A549 treated with ZK216348 at 1 μM for 4 hours (cell line): ENCODE results near the gene BATF2. TPM values are rescaled to one million over a fixed set of nuclear protein-coding genes. Genes with fewer than 3 reads are reported as not detected.

Experiments
- total RNA-seq: library from RNA; stranded (reverse); fragments of 200-300 nt; extraction: Qiagen RNA extraction; gene quantifications from 5 replicates; pipeline ENCODE4 v1.2.3, GENCODE V29; 2022; ENCODE audit warnings: low read depth

Gene BATF2, protein sequence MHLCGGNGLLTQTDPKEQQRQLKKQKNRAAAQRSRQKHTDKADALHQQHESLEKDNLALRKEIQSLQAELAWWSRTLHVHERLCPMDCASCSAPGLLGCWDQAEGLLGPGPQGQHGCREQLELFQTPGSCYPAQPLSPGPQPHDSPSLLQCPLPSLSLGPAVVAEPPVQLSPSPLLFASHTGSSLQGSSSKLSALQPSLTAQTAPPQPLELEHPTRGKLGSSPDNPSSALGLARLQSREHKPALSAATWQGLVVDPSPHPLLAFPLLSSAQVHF
- 0.54 to 0.98 TPM (median 0.74 TPM) in 5 replicates for total RNA-seq

DNA sequence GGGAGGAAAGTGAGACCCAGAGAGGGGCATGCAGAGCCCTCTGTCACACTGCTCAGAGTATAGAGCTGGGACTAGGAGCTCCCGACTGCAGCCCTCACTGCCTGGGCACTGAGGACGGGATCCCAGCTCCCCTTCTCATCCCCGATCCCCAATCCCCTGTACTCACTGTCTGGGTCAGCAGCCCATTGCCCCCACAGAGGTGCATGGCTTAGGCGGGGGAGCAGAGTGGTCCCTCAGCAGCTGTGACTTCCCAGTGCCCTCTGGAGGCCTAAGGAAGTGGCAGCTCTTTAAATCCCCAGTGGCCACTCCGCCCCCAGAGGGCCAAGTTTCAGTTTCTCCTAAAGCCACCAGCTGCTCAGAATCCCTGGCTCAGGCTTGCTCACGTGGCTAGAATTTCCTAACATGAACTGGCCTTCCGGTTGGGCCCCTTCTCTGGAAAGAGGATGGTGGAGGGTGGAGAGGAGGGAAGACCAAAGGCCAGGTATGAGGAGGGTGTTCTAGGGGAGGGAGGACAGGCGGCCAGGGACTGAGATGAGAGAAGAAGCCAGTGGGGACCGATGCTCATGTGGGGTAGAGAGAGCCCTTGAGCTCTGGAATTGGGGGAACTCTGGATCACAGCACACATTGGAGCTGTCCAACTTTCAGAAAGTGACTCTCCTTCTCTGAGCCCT, at the start of gene BATF2:
TSS of gene BATF2 (minus strand) at position 262 of the 671 bp plus-strand sequence. CDS start at position 205, 57 bp downstream.

DNA sequence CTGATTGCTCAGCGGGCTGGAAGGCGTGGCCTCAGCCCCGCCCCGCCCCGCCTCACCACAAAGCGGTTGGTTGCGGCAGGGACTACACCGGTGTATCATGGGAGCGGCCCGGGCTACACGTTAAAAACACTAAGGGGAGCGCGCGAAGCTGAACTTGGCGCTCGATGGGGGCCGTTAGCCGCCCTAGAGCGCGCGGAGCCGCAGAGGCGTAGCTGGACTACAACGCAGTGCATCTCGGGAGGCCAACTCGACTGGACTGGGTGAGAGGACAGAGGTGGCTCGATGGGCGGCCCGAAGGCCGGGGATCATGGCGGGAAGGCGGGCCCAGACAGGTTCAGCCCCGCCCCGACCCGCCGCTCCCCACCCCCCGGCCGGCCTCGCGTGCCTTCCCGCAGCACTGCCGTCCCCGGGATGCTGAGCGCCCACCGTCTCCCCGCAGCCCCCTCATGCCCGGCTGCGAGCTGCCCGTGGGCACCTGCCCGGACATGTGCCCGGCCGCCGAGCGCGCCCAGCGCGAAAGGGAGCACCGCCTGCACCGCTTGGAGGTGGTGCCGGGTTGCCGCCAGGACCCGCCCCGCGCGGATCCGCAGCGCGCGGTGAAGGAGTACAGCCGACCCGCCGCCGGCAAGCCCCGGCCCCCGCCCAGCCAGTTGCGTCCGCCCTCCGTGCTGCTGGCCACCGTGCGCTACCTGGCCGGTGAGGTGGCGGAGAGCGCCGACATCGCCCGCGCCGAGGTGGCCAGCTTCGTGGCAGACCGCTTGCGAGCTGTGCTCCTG, 44.3 kb upstream of the BATF2 start, which contains the start of gene SAC3D1:
TSS of gene SAC3D1 (plus strand) at position 364 of the 776 bp plus-strand sequence. CDS start at position 447, 83 bp downstream.

GRCh38 chr11:65027213-65028067, 30.7 kb upstream of the BATF2 start, which contains the start of gene SNX15:
SNX15 (plus strand) TSS chr11:65027439; CDS start chr11:65027538, 99 bp downstream.

DNA sequence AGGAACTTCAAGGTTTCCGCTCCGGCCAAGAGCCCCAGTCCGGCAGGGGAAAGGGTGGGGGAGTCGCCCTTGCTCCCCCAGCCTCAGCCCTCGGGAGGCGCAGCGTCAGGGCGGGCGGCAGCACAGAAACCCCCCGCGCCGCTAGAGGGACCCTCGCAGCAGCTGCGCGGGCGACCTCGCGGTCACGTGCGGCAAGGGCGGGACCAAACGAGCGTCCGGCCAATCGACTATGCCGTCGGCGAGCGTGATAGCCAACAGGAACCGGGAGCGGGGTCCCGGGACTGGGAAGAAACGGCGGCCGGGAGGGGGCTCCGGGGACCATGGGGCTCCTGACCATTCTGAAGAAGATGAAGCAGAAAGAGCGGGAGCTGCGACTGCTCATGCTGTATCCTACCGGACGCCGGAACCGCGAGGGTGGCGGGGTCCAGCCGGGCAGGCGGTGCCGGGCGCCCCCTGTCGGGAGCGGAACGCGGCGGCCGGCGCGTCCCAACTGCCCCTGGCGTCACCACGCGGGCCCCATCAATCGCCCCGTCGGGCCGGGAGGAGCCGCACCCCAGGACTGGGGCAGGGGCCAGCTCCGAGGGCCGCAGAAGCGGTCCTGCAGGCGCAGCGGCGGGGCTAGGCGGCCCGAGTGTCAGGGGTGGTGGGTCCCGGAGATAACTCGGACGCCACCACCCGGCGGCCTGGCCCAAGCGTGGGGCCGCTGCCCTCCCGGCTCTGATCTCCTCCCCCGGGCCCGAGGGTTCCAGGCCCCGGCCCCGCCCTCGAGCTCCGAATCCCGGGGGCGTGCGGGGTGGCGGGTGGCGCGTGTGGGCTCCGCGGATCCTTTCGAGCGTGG, 17.3 kb upstream of the BATF2 start, which contains the start of gene ARL2:
TSS of gene ARL2 (plus strand) at position 273 of the 838 bp plus-strand sequence. CDS start at position 321, 48 bp downstream.

DNA sequence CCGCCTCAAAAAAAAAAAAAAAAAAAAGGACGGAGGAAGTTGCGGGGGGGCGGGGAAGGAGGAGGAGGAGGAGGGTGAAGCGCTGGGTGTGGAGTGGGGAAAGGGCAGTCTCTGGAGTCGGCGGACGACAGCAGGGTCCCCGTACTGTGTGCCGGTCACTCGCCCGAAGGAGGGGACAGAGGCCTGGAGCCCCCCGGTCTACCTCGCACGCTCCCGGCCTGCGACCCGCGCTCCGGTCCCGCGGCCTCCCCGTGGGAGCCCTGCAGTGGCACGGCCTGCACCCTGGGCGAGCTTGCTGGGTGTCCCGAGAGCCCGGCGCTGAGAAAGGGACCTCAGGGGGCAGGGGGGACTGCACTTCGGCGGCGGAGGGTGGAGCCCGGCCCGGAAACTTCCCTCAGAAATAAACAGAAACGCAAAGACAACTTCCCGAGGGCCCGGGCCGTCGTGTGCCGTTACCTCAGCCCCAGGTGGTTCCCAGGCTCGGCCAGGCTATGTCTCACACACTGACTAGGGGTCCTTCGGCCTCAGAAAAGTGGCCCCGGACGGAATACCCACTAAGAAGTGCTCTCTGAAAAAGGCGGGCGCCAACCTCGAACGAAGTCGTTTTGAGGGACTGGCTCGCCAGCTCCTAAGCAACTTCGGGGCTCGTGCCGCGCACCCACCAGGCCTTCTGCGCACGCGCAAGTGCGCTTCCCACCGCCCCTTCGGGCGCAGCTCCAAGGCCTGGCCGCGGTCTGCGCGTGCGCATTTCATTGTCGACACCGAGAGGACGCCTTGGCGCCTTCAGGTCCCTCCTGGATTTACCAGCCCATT, 25.1 kb downstream of the BATF2 start, which contains the start of gene MAJIN:
TSS of gene MAJIN (minus strand) at position 688 of the 813 bp plus-strand sequence. CDS start 12,703 bp downstream, outside the sequence.

Other genes starting within 250 kb of the BATF2 start
- 0.36 to 0.73 TPM (median 0.39 TPM) in 5 replicates for gene PYGM, start 237.0 kb downstream of the BATF2 start, total RNA-seq
- 158 to 212 TPM (median 184 TPM) in 5 replicates for gene SF1, start 218.4 kb downstream of the BATF2 start, total RNA-seq
- 5.2 to 11.6 TPM (median 9.0 TPM) in 5 replicates for gene MAP4K2, start 193.8 kb downstream of the BATF2 start, total RNA-seq
- 22.9 to 46.9 TPM (median 42.3 TPM) in 5 replicates for gene MEN1, start 186.4 kb downstream of the BATF2 start, total RNA-seq
- gene CDC42BPG, start 152.3 kb downstream of the BATF2 start, total RNA-seq = 0.83 to 2.2 TPM (median 1.7 TPM) in 5 replicates
- gene EHD1, start 118.3 kb downstream of the BATF2 start, total RNA-seq = 93.7 to 127 TPM (median 121 TPM) in 5 replicates
- gene ATG2A, start 79.8 kb downstream of the BATF2 start, total RNA-seq = 10.9 to 23.2 TPM (median 22.0 TPM) in 5 replicates
- 2.7 to 6.1 TPM (median 4.4 TPM) in 5 replicates for gene PPP2R5B, start 72.3 kb downstream of the BATF2 start, total RNA-seq
- not detected in 5 replicates for gene GPHA2, start 61.1 kb downstream of the BATF2 start, total RNA-seq
- gene MAJIN, start 24.9 kb downstream of the BATF2 start, total RNA-seq = not detected in 5 replicates
- gene ARL2, start 17.2 kb upstream of the BATF2 start, total RNA-seq = 167 to 190 TPM (median 185 TPM) in 5 replicates
- 21.9 to 25.1 TPM (median 22.4 TPM) in 5 replicates for gene SNX15, start 30.5 kb upstream of the BATF2 start, total RNA-seq
- gene SAC3D1, start 44.2 kb upstream of the BATF2 start, total RNA-seq = 27.0 to 62.7 TPM (median 56.1 TPM) in 5 replicates
- not detected in 5 replicates for gene NAALADL1, start 61.6 kb upstream of the BATF2 start, total RNA-seq
- 53.2 to 69.3 TPM (median 67.2 TPM) in 5 replicates for gene CDCA5, start 87.1 kb upstream of the BATF2 start, total RNA-seq
- gene ZFPL1, start 87.3 kb upstream of the BATF2 start, total RNA-seq = 29.6 to 35.3 TPM (median 30.6 TPM) in 5 replicates
- 49.7 to 55.7 TPM (median 55.4 TPM) in 5 replicates for gene VPS51, start 99.2 kb upstream of the BATF2 start, total RNA-seq
- gene TM7SF2, start 114.9 kb upstream of the BATF2 start, total RNA-seq = 3.7 to 10.9 TPM (median 5.7 TPM) in 5 replicates
- gene ZNHIT2, start 120.7 kb upstream of the BATF2 start, total RNA-seq = 11.5 to 24.2 TPM (median 22.7 TPM) in 5 replicates
- 660 to 1,037 TPM (median 959 TPM) in 5 replicates for gene FAU, start 125.2 kb upstream of the BATF2 start, total RNA-seq
- gene MRPL49, start 125.3 kb upstream of the BATF2 start, total RNA-seq = 56.2 to 79.8 TPM (median 71.3 TPM) in 5 replicates
- gene SYVN1, start 137.5 kb upstream of the BATF2 start, total RNA-seq = 24.2 to 45.2 TPM (median 43.1 TPM) in 5 replicates
- gene SPDYC, start 173.3 kb upstream of the BATF2 start, total RNA-seq = not detected in 5 replicates
- 75.9 to 131 TPM (median 115 TPM) in 5 replicates for gene CAPN1, start 185.0 kb upstream of the BATF2 start, total RNA-seq